Measurements from ENCODE around the gene CAV1. TPM values are rescaled to one million over a fixed set of nuclear protein-coding genes. Genes with fewer than 3 reads are reported as not detected.
A peak's percentile ranks its signal among the peaks of the same experiment; 100 is the strongest.
"Not testable (repeated sequence)": the region's sequence is repeated elsewhere in the genome, so short reads cannot be mapped to it uniquely, and the experiment has no call there.

The CAV1 gene
- 100 to 1,000 TPM in 1 of 8 experiments, 10 to 100 TPM in 3, 1 to 10 TPM in 4; 1.9 to 113 (median 9.0) TPM for total RNA-seq

- peak; percentile 48 to 64 (median 59) for ATAC-seq (replicated peaks in 6 of 8)
- Histone ChIP-seq H3K4me3 (peak within 1 kb of the TSS; percentile 43 to 50 (median 45)), H3K4me1 (replicated peaks in 1 of 2) (peaks cover 2 to 6% of the 10 kb centered on the region in 2 donors), H3K27ac (no peak within 1 kb of the TSS)
- in situ Hi-C loops (cut with MboI; ENCODE audit: low pct_unique_long_range_greater_than_20kb in 2 of 9, low sequenced_read_pairs in 9 of 9, unreplicated experiment in 9 of 9), result loop anchor here in 3 of 9 experiments (25.0 kb wide), 1 partner anchor 262 kb away; no protein-coding TSS in a partner anchor
- 17% methylated on average over 1 of the region's 42 CpGs; no CpG with 5 or more reads in 9 of the 10 experiments for WGBS, 10 experiments
Measured at GRCh38 chr7:116524609-116525297, at the start of gene CAV1. CAV1 (plus strand) TSS chr7:116525036; CDS start chr7:116525063, 27 bp downstream.

GRCh38 chr7:116477625-116478024 is 47.2 kb upstream of the CAV1 start:
- WGBS, 10 experiments, result 0 to 100% (median 40%) methylated on average over 1 of the region's 1 CpG; no CpG with 5 or more reads in 3 of the 10 experiments
- H3K4me1 ChIP-seq (replicated peaks in 1 of 2), result no peaks in the 10 kb centered on the region
- in situ Hi-C loops (cut with MboI; ENCODE audit: low pct_unique_long_range_greater_than_20kb in 2 of 9, low sequenced_read_pairs in 9 of 9, unreplicated experiment in 9 of 9), result no loop called here
- H3K4me3 ChIP-seq, result no peak overlapping the region
- ATAC-seq (replicated peaks in 6 of 8), result peak in 3 of 8 experiments; percentile 80 to 95 (median 89)
- H3K27ac ChIP-seq, result no peak overlapping the region

- no peak overlapping the region for H3K4me3 ChIP-seq
- H3K4me1 ChIP-seq (replicated peaks in 1 of 2), result no peaks in the 10 kb centered on the region
- no peak for ATAC-seq (replicated peaks in 6 of 8)
- 20 to 93% (median 59%) methylated on average over 1 to 2 of the region's 2 CpGs for WGBS, 10 experiments
- in situ Hi-C loops (cut with MboI; ENCODE audit: low pct_unique_long_range_greater_than_20kb in 2 of 9, low sequenced_read_pairs in 9 of 9, unreplicated experiment in 9 of 9), result no loop called here
- H3K27ac ChIP-seq, result no peak overlapping the region
Measured at GRCh38 chr7:116478834-116479233, 46.0 kb upstream of the CAV1 start.

- no peak overlapping the region for H3K4me3 ChIP-seq
- in situ Hi-C loops (cut with MboI; ENCODE audit: low pct_unique_long_range_greater_than_20kb in 2 of 9, low sequenced_read_pairs in 9 of 9, unreplicated experiment in 9 of 9), result no loop called here
- H3K4me1 ChIP-seq (replicated peaks in 1 of 2), result no peaks in the 10 kb centered on the region
- ATAC-seq (replicated peaks in 6 of 8), result no peak
- H3K27ac ChIP-seq, result no peak overlapping the region
- 60 to 100% (median 89%) methylated on average over 1 to 2 of the region's 2 CpGs; no CpG with 5 or more reads in 3 of the 10 experiments for WGBS, 10 experiments
Measured at GRCh38 chr7:116483271-116483942, 41.4 kb upstream of the CAV1 start.

- ATAC-seq (replicated peaks in 6 of 8); in situ Hi-C loops (cut with MboI; ENCODE audit: low pct_unique_long_range_greater_than_20kb in 2 of 9, low sequenced_read_pairs in 9 of 9, unreplicated experiment in 9 of 9); H3K27ac ChIP-seq; H3K4me1 ChIP-seq (replicated peaks in 1 of 2); H3K4me3 ChIP-seq: not testable (repeated sequence)
- 56 to 100% (median 90%) methylated on average over 1 to 4 of the region's 4 CpGs for WGBS, 10 experiments
Measured at GRCh38 chr7:116484389-116484788, 40.4 kb upstream of the CAV1 start.

GRCh38 chr7:116487907-116488521 is 36.8 kb upstream of the CAV1 start:
- in situ Hi-C loops (cut with MboI; ENCODE audit: low pct_unique_long_range_greater_than_20kb in 2 of 9, low sequenced_read_pairs in 9 of 9, unreplicated experiment in 9 of 9), result no loop called here
- no peak for ATAC-seq (replicated peaks in 6 of 8)
- Histone ChIP-seq H3K27ac (no peak overlapping the region), H3K4me1 (replicated peaks in 1 of 2) (no peaks in the 10 kb centered on the region), H3K4me3 (no peak overlapping the region)
- WGBS, 10 experiments, result 42 to 100% (median 87%) methylated on average over 1 to 5 of the region's 5 CpGs

- in situ Hi-C loops (cut with MboI; ENCODE audit: low pct_unique_long_range_greater_than_20kb in 2 of 9, low sequenced_read_pairs in 9 of 9, unreplicated experiment in 9 of 9), result no loop called here
- Histone ChIP-seq H3K27ac (no peak overlapping the region), H3K4me1 (replicated peaks in 1 of 2) (no peaks in the 10 kb centered on the region), H3K4me3 (no peak overlapping the region)
- no peak for ATAC-seq (replicated peaks in 6 of 8)
- WGBS, 10 experiments, result 13 to 100% (median 91%) methylated on average over 1 to 2 of the region's 2 CpGs; no CpG with 5 or more reads in 1 of the 10 experiments
Measured at GRCh38 chr7:116490351-116490750, 34.5 kb upstream of the CAV1 start.

GRCh38 chr7:116491887-116492653 is 32.8 kb upstream of the CAV1 start:
- Histone ChIP-seq H3K27ac (no peak overlapping the region), H3K4me1 (replicated peaks in 1 of 2) (no peaks in the 10 kb centered on the region), H3K4me3 (no peak overlapping the region)
- in situ Hi-C loops (cut with MboI; ENCODE audit: low pct_unique_long_range_greater_than_20kb in 2 of 9, low sequenced_read_pairs in 9 of 9, unreplicated experiment in 9 of 9), result no loop called here
- WGBS, 10 experiments, result 41 to 94% (median 68%) methylated on average over 3 of the region's 3 CpGs; no CpG with 5 or more reads in 2 of the 10 experiments
- no peak for ATAC-seq (replicated peaks in 6 of 8)

GRCh38 chr7:116492654-116493109 is 32.2 kb upstream of the CAV1 start:
- Histone ChIP-seq H3K4me1 (replicated peaks in 1 of 2) (no peaks in the 10 kb centered on the region), H3K27ac (no peak overlapping the region), H3K4me3 (no peak overlapping the region)
- ATAC-seq (replicated peaks in 6 of 8), result no peak
- in situ Hi-C loops (cut with MboI; ENCODE audit: low pct_unique_long_range_greater_than_20kb in 2 of 9, low sequenced_read_pairs in 9 of 9, unreplicated experiment in 9 of 9), result no loop called here
- WGBS, 10 experiments, result 86 to 100% (median 94%) methylated on average over 2 to 3 of the region's 3 CpGs

GRCh38 chr7:116493449-116493848 is 31.4 kb upstream of the CAV1 start:
- in situ Hi-C loops (cut with MboI; ENCODE audit: low pct_unique_long_range_greater_than_20kb in 2 of 9, low sequenced_read_pairs in 9 of 9, unreplicated experiment in 9 of 9), result no loop called here
- no peak overlapping the region for H3K4me3 ChIP-seq
- ATAC-seq (replicated peaks in 6 of 8), result no peak
- no peaks in the 10 kb centered on the region for H3K4me1 ChIP-seq (replicated peaks in 1 of 2)
- H3K27ac ChIP-seq, result no peak overlapping the region
- WGBS, 10 experiments, result 0 to 67% (median 52%) methylated on average over 1 of the region's 1 CpG; no CpG with 5 or more reads in 2 of the 10 experiments

- no peak overlapping the region for H3K4me3 ChIP-seq
- H3K27ac ChIP-seq, result no peak overlapping the region
- WGBS, 10 experiments, result 92 to 100% (median 100%) methylated on average over 1 to 2 of the region's 2 CpGs; no CpG with 5 or more reads in 3 of the 10 experiments
- in situ Hi-C loops (cut with MboI; ENCODE audit: low pct_unique_long_range_greater_than_20kb in 2 of 9, low sequenced_read_pairs in 9 of 9, unreplicated experiment in 9 of 9), result no loop called here
- H3K4me1 ChIP-seq (replicated peaks in 1 of 2), result no peaks in the 10 kb centered on the region
- no peak for ATAC-seq (replicated peaks in 6 of 8)
Measured at GRCh38 chr7:116494472-116494871, 30.4 kb upstream of the CAV1 start.

GRCh38 chr7:116495736-116496135 is 29.1 kb upstream of the CAV1 start:
- Histone ChIP-seq H3K4me1 (replicated peaks in 1 of 2) (no peaks in the 10 kb centered on the region), H3K4me3 (no peak overlapping the region), H3K27ac (no peak overlapping the region)
- in situ Hi-C loops (cut with MboI; ENCODE audit: low pct_unique_long_range_greater_than_20kb in 2 of 9, low sequenced_read_pairs in 9 of 9, unreplicated experiment in 9 of 9), result no loop called here
- ATAC-seq (replicated peaks in 6 of 8), result no peak
- WGBS, 10 experiments, result 83 to 100% (median 88%) methylated on average over 1 of the region's 1 CpG; no CpG with 5 or more reads in 2 of the 10 experiments
